C1 segment of cervical spinal cord (tissue), 14 donors: ENCODE results near the gene NPFFR1.

ENCODE experiments used
- DNase-seq, 14 donors: peaks; one replicate each; lab custom pipeline; 2025; lab: John Stamatoyannopoulos, UW

NPFFR1 gene

DNA sequence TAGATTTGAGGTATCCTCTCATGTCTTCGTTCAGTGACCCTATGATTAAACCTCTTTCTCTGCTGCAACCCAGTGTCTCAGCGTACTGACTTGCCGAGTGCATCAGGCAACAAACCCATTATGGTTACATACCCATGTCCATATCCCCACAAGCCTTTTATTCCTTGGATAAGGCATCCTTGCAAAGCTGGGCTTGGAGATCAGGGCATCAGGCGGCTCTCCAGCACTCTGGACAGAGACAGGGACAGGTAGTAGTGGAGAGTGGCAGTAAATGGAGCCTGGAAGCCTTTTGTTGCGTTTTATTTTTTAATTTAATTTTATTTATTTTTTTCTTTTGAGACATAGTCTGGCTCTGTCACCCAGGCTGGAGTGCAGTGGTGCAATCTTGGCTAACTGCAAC is 32.0 kb upstream of the NPFFR1 start:
- DNase-seq = no peak

GRCh38 chr10:70315276-70315675 is 31.5 kb upstream of the NPFFR1 start:
- DNase-seq = no peak

DNA sequence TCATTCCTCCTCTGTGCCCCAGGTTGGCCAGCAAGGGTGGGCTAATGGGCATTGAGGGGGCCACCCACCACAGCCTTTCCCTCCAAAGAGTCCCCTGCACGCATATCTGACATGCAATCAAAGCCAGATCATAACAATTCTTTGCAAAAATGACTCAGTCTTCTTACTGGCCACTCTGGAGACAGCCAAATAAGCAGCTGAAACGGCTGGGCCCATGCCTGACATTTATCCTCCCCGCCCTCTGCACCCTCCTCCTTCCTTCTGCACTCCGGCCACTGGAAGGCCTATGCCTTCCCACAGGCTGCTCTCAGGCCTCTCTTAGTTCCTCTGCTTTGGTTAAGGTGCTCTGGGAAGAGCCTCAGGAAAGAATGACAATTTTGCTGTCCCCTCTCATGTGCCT is 29.2 kb upstream of the NPFFR1 start:
- DNase-seq = no peak

DNA sequence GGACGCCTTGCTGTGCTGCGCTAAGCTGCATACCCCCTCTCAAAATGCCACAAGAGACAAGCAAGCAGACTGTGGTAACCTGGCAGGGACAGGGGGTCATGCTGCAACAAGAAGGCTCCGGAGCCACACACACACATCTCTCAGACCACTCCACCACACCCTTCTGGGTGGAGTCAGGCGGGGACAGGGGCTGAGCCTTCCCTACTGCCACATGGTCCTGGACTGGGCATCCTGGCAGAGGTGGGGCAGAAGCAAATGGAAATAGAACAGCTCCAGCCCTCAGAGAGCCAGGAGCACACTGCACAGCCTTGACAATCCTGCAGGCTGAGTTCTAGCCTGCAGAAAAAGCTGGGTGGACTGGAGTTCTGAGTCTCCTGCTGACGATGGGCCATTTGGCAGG is 28.4 kb upstream of the NPFFR1 start:
- no peak for DNase-seq

DNA sequence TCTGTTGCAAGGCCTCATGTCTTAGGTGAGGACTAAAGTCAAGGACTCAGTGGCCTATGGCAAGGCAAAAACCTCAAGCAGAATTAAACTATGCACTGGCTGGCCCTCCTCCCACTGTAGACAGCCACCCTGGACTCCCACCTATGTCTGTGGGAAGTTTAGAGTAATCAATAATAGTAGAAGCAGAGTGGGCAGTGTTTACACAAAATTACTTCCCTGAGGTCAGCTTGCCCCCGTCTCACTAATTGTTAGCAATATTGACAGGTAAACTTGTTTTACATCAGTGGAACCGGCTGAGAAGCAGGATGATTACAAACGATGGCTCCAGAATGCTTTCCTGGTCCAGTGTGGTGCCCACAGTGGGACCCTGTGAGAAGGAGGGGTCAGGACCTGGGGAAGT is 27.9 kb upstream of the NPFFR1 start:
- no peak for DNase-seq

DNA sequence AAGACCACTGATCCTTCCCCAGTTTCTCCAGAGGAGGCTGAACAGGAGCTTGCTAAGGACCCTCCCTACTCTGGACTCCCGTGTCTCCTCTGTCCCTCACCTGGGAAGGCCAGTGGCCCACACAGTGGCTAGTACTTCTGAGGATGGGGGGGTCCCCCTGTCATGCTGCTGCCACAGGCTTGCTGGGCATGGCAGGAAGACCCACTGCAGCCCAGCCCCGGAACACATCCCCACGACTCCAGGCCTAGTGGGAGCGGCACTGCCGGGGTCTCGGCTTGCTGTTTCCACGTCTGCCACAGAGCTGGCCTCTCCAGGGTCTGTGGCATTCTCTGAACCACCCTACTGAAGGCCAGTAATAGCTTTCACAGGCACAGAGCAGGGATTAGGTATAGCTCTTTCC is 25.9 kb upstream of the NPFFR1 start:
- DNase-seq = no peak

DNA sequence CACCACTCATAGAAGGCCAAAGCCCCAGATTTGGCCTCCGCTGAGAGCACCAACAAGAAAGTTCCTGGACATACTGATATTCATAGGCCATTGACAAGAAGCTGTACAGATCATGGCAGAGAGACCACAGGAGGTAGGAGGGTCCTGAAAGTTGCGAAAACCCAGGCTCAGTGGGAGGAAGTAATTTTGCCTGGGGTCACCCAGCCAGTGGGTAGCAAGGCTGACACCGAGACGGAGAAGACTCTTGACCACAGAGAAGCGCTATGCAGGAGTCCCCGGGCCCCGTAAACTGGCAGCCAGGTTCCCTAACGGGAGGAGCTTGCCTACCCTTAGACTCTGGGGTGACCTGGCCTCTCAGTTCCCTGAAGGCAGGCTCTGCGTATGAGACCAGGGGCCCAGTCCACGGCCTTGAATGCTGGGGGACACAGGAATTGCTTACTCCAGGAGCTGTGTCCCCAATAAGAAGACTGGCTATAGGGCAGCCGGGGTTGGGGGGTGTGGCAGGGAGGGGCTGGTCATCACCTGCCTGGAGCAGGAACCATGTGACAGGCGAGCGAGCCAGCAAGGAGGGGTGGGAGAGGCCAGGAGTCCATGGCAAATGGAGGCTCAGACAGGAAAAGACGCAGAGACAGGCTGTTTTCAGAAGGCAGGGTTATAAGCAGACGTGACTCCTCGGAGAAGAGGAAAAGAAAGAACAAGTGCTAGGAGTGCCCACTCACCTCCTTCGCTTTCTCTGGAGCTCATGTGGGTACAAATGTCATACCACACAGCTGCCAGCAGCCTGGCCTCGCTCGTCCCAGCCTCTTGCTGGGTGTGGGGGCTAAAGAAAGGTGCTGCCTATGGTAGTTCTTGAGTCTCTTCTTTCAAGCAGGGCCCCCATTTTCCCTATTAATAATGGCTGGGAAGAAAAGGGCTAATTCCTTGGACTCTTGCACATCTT is 24.6 kb upstream of the NPFFR1 start:
- DNase-seq = no peak

GRCh38 chr10:70306886-70307520 is 23.2 kb upstream of the NPFFR1 start:
- no peak for DNase-seq

- no peak for DNase-seq
Measured at GRCh38 chr10:70306181-70306705, 22.4 kb upstream of the NPFFR1 start.

GRCh38 chr10:70303730-70304129 is 19.9 kb upstream of the NPFFR1 start:
- no peak for DNase-seq

DNA sequence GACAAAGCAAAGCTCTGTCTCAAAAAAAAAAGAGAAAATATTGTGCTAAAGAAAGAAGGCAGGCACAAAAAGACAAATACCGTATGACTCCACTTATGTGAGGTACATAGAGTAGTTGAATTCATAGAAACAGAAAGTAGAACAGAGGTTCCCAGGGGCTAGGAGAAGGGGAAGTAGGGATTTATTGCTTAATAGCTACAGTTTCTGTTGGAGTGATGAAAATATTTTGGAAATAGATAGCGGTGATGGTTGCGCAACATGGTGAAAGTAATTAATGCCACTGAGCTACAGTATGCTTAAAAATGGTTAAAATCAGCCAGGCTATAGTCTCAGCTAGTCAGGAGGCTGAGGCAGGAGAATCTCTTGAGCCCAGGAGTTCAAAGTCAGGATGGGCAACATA is 18.5 kb upstream of the NPFFR1 start:
- no peak for DNase-seq

GRCh38 chr10:70300908-70301597 is 17.2 kb upstream of the NPFFR1 start:
- no peak for DNase-seq

DNA sequence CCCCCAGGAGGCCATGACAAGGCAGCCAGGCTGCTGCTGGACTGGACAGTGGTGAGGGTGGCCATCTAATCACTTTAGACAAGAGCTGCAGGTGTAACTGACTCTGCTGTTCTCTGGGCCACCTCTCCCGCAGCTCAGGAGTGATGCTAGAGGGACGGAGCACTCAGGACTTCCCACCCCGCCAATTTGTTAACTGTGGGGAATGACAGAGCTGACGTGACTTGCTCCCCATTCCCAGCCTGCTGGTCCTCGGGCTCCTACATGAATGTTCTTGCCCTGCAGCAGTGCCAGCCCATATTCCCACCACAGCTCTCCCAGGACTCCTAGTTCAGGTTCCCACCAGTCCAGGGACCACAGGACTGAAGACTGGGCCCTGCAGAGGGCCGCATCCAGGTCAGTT is 16.7 kb upstream of the NPFFR1 start:
- no peak for DNase-seq

- no peak for DNase-seq
Measured at GRCh38 chr10:70299876-70300275, 16.1 kb upstream of the NPFFR1 start.

DNA sequence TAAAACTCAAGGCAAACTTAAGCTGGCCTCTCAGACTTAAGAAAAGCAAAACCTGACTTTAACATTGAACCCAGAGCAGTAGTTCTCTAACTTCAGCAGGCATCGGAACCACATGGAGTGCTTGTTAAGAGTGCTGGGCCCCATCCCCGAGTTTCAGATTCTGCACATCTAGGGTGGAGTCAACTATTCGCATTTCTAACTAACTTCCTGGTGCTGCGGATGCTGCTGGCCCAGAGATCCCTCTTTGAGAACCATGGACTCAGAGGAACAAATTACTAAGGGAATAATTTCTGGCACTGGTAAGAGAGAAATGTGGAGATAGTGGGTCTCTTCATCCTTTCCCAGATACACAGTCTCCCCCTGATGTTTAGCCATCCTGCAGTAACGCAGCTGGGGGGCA is 14.6 kb upstream of the NPFFR1 start:
- no peak for DNase-seq

- DNase-seq = no peak
Measured at GRCh38 chr10:70297224-70297623, 13.4 kb upstream of the NPFFR1 start.

GRCh38 chr10:70296406-70296899 is 12.6 kb upstream of the NPFFR1 start:
- DNase-seq = peak in 1 of 14 donors; percentile 40

GRCh38 chr10:70295926-70296325 is 12.1 kb upstream of the NPFFR1 start:
- DNase-seq = no peak

DNA sequence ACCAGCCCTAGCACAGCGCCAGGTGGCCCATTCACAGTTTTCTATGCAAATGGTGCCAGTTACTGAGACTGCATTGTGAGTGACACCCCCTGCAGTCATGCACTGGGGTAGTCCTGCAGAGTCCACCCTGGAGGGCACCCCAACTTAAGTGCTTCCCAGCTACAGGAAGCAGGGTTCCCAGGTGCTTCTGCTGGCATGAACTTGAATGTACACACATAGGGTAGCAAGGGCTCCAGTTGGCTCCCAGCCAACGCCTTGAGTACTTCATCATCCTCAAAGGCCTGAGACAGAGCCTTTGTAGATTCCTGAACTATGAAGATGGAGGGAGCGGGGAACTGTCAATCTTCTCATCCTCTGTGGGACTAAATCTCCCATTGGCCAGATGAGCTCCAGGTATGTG is 11.5 kb upstream of the NPFFR1 start:
- no peak for DNase-seq

- no peak for DNase-seq
Measured at GRCh38 chr10:70293169-70293843, 9.5 kb upstream of the NPFFR1 start.

GRCh38 chr10:70292004-70292403 is 8.2 kb upstream of the NPFFR1 start:
- no peak for DNase-seq

DNA sequence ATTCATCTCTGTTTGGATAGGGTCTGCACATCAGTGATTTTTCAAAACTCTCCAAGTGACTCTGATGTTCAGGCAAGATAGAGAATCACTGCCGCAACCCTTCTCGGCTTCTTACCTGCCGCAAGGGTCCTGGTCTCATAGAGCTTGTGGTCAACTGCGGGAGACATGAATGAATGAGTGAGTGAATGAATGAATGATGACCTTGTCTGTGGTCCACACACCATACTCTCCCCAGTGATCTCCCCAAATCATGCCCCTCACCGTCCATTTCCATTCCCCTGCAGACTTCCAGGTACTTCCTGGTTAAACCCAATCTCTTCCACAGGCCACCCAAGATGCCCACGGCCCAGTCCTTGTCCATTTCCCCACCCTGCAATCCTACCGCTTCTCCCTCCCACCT is 5.9 kb upstream of the NPFFR1 start:
- no peak for DNase-seq
